ENCODE results near the gene CDKL4. TPM values are rescaled to one million over a fixed set of nuclear protein-coding genes. Genes with fewer than 3 reads are reported as not detected.
"Not testable (repeated sequence)": the region's sequence is repeated elsewhere in the genome, so short reads cannot be mapped to it uniquely, and the experiment has no call there.

Gene CDKL4
- polyA plus RNA-seq, 1 donor, result 0.32 TPM

DNA sequence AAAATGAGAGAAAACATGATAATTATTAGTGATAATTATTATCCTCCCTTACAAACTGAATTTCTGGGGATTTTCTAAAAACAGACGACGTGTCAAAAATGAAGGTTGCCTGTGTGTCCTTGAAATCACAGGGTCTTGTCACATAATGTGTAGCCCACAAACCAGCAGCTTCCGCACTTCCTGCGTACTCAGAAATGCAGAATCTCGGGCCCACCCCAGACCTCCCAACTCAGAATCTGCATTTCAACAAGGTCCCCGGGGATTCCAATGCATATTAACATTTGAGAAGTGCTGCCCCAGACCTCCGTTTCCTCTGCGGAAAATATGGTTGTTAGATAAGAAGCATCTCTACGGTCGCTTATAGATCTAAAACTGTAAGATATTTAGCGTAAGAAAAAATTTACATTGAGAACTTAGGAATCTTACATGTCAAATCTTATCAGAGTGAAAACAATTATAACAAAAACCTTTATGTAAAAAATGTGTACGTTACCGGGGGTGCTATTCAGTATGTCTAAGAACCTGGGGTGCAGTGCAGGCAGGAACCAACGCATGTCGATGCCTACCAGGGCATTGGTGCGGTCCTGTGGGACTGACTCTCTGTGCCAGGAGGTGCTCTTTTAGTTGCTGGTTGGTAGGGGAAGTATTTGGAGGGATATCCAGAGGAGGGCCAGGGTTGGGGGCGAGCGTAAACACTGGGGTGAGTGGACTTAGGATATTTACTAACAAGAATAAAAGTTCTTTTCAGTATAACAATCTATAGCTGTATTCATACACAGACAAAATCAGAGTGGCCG is 15.2 kb downstream of the CDKL4 start:
- no peak for DNase-seq

- DNase-seq, result peak; percentile 85
Measured at GRCh38 chr2:39227628-39228412, 15.9 kb downstream of the CDKL4 start.

DNA sequence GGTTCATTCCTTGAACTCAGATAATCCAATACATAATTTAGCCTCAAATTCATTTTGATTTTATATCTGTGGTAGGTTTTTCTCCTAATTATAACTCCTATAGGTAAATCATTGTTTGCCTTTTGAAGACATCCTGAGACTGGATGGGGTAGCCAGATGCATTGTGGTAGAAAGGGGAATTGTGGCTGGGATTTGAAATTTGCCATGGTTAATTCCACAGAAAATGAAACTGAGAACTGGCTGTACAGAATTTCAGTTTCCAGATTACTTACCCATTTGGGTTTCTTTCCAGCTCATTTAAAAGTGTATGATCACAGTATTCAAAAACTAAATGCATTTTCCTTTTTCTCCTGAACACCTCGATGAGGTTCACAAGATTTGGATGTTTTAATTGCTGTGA is 18.2 kb downstream of the CDKL4 start:
- no peak for DNase-seq

DNA sequence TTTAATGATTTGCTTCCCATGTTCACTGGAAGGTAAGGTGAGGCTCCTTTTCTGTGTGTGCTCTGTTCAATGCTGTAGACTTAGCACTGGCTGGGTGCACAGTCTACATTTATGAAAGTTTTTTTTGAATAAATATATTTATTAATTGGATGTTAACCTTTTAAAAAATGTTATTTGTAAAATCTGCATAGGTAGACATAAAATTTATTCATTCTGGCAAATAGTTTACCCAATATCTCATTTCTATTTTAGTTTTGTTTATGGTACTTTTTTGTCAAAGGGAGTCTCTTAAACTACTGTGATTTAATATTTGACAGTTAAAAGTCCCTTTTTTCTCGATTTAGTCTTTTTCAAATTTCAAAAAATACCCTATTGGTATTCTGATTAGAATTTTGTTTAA is 19.9 kb downstream of the CDKL4 start:
- no peak for DNase-seq

DNA sequence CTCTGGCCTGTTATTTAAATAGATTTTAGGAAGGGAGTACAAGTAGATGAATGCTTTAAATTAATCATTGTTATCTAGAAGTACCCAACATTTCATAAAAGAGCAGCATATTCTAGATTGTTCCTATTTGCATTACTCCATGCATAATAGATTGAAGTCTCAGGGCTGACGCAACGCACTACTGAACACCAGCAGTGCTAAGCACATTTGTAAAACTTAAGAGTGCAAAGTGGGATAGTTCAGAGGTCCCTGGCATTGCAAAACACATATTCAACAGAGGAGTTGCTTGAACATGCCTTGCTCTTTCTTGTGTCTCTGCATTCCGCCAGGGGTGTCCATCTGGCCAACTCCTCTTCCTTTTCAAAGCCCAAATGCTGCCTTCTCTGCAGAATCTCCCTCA is 22.3 kb downstream of the CDKL4 start:
- no peak for DNase-seq

- DNase-seq, result no peak
Measured at GRCh38 chr2:39220136-39220535, 23.6 kb downstream of the CDKL4 start.

DNA sequence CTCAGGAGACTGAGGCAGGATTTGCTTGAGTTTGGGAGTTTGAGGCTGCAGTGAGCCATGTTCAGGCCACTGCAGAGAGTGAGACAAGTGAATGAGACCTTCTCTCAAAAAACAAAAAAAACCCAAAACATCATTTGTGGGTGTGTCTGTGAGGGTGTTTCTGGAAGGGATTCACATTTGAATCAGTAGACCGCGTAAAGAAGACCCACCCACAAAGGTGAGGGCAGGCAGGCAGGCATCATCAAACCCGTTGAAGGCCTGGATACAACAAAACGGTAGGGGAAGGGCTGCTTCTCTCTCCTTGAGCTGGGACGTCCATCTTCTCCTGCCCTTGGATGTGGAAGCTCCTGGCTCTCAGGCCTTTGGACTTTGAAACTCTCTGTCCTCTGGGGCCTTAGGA is 25.4 kb downstream of the CDKL4 start:
- DNase-seq, result no peak

- no peak for DNase-seq
Measured at GRCh38 chr2:39217192-39217550, 26.6 kb downstream of the CDKL4 start.

DNA sequence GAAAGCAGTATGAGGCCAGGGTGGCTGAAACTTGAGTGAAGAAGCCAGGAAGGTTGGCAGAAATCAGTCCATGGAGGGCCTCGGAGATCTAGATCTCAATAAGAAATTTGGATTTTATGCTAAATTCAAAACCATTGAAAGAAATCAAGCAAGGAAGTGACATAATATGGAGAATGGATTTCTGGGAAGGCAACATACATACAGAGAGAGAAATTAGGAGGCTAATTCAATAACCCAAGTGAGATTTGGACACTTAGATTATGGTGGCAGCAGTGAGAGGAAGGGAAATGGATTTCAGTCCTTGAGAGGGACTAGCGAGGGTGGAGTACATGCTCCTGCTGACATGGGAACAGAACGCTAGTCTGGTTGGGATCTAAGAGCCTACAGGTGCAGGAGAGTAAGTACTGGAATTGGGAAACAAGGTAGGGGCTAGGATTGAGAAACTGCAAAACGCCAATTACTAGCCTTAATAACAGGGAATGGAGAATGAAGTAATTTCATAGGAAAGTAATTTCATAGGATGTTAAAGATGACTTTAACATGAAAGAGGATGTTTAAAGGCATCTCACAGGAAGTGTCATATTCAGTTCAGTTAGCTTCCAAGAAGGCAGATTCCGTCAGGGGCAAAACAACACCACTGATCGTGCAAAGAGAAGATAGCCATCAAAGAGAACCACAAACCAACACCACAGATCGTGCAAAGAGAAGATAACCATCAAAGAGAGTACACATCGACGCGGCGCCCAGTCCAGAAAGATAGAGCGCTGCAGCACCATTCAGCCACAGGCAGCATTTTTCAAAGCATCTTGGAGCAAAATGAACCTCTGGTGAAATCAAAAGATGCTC is 27.2 kb downstream of the CDKL4 start:
- no peak for DNase-seq

DNA sequence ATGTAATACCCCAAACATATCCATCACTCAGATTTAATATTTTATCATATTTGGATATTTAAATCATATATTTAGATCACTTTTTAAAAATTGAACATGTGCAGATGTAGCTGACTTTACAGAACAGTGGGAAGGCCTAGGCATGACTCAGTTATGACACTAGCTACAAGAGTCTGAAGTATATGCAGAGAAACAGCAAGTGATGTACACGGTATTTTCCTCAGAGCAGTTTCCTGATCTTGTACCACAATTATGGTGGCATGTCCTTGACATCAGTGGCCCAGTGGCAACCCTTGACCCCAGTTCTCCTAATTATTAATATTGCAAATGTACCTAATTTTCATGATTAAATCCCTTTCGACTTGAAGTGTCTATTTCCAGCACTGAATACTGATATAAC is 28.2 kb downstream of the CDKL4 start:
- no peak for DNase-seq

DNA sequence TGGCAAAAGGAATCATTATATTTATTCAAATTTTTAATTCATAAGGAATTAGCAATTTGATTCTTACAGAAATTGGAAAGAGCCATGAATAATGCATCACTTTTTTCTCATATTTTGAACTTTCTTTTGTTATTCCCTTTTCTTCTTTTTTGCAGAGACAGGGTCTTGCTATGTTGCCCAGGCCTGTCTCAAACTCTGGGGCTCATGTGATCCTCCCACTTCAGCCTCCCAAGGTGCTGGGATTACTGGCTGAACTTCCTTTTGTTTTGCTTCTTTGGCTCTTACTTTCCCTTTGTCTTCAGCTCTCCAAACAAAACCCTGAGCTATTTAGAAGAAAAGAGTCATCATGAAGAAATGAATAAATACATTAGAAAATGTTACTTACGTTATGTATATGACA is 30.8 kb downstream of the CDKL4 start:
- no peak for DNase-seq

DNA sequence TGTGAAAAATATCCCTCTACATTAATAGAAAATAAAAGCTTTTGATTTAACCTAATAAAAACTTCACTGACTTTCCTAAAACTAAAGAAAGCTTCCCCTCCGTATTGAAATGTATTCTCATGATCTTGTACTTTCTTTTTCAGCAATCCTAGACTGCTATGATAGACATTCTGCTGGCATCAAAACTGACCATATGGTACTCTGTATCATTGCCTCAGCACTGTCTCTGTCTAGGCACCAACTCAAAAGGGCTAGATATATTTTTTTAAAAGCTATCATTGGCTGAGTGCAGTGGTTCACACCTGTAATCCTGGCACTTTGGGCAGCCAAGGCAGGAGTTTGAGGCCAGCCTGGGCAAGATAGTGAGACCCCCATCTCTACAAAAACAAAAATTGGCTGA is 32.9 kb downstream of the CDKL4 start:
- DNase-seq, result no peak

GRCh38 chr2:39203382-39203781 is 40.4 kb downstream of the CDKL4 start:
- DNase-seq, result no peak

DNA sequence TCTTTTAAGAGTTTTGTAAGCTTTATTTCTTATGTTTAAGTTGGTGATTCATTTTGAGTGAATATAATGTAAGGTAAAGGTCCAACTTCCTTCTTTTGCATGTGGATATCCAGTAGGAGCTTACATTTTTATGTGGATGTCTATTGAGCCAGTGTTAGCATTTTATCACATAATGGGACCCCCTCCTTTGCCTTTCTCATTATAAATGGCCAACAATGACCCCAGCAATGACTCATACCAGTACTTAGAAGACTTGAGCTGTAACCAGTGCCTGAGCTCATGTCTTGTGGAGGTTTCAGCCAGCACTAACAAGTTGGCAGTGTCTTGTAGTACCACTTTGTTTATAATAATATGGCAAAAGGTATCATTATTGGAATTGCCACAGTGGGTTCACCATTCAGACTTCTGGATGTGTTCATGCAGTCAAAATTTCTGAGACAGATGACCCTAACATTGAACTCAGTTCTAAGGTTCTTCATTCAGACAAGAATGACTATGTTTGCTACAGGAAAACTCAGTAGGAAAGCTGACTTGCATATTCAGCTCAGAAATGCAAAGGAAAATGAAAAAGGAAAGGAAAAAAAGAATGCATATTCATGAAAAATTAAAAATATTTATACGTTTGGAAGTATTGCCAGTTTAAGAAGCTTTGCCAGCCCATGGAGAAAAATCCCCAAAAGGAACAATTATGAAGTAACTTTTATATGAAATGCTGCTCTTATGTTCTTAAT is 41.0 kb downstream of the CDKL4 start:
- DNase-seq, result no peak

DNA sequence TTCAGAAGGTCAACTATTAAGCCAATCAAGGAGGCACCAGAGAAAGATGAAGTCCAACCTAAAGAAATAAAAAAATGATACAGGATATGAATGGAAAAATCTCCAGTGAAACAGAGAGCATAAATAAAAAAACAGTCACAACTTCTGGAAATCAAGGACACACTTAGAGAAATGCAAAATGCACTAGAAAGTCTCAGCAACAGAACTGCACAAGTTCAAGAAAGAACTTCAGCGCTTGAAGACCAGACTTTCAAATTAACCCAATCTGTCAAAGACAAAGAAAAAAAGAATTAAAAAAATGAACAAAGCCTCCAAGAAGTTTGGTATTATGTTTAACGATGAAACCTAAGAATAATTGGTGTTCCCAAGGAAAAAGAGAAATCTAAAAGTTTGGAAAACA is 46.8 kb downstream of the CDKL4 start:
- DNase-seq, result not testable (repeated sequence)

- DNase-seq, result no peak
Measured at GRCh38 chr2:39194686-39195085, 49.1 kb downstream of the CDKL4 start.

DNA sequence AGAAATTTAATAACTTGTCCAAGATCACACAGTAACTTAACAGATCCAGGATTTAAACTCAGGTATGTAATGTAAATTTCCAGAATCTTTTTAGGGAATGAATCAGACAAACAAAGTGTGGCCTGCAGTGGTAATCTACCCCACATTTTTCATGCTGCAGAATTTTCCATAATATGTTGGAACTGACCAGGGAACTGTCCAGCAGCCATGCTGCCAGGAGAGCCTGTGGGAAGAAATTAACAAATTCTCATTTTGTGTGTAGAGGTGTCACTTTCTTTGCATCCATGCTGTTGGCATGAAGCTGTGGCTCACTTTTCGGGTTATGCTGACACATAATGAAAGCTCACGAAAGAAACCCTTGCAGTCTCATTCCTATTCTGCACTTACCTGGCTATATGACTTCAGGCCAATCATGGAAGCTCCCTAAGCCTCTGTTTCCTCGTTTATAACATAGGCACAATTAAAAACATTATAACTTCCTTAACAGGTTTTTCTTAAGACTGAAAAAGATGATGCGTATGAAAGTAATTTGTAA is 54.7 kb downstream of the CDKL4 start:
- no peak for DNase-seq

GRCh38 chr2:39183673-39184072 is 60.1 kb downstream of the CDKL4 start:
- DNase-seq, result no peak

DNA sequence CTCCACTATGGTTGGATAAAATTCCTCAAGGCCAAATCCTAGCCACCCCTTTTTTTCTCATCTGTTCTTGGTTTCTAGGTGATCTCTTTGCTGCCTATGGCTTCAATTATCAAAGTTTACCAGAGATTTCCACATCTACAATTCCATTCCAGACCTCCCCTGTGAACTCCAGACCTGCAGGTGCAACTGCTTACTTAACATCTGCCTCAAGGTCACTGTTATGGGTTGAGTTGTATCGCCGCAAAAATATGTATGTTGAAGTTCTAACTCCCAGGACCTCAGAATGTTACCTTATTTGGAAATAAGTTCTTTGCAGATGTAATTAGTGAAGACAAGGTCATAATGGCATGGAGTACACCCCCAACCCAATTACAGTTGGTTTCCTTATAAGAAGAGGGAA is 62.5 kb downstream of the CDKL4 start:
- no peak for DNase-seq

DNA sequence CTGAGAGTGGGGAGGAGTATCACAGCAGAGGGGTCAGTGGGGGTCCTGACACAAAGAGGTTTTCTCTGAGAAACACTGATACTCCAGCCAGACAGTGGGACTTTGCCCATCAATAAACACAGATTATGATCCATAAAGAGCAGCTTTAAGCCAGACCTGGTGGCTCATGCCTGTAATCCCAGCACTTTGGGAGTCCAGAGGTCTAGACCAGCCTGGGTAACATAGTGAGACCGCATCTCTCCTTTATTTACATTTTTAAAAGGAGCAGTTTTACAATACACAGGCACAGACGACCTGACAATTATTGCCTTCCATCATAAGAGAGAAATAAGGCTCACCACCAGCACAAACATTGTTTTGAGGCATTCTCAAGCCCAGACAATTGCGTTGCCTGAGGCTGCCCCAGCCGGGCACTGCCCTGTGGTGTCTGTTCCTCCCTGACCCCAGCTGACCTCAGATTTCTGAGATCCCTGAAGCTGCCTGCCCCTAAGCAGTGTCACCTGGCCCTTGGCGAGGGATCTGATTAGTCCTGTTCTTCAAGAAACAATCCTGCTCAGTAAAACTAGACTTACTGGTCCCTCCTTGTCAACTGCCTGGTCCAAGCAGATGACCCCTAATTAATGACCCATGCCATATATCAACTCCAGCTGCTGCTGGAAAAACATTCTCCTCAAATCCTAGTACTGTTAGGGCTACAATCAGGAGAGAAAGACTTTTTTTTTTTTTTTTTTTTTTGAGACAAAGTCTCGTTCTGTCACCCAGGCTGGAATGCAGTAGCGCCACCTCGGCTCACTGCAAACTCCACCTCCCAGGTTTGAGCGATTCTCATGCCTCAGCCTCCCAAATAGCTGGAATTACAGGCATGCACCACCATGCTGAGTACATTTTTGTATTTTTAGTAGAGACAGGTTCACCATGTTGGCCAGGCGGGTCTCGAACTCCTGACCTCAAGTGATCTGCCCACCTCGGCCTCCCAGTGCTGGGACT is 63.5 kb downstream of the CDKL4 start:
- no peak for DNase-seq

- DNase-seq, result no peak
Measured at GRCh38 chr2:39178756-39179155, 65.0 kb downstream of the CDKL4 start.
